Testis (tissue), 2 donors: Measurements from ENCODE around the gene NCAPD3.

Experiments
- CTCF ChIP-seq, 3 experiments: fragments of 450-650 bp in 2 of 3; fragments of 200-600 bp in 1 of 3; sonication (generic) in 1 of 3; IDR thresholded peaks; one replicate each; pipeline ENCODE4 v1.5.1; 2016 to 2019; ENCODE audit warnings: antibody characterized with exemption in 3 of 3, mild to moderate bottlenecking in 2 of 3, moderate library complexity in 1 of 3
- POLR2A ChIP-seq: fragments of 450-650 bp; IDR thresholded peaks from one replicate; pipeline ENCODE4 v1.6.1; 2017; ENCODE audit warnings: antibody characterized with exemption, mild to moderate bottlenecking, moderate library complexity

DNA sequence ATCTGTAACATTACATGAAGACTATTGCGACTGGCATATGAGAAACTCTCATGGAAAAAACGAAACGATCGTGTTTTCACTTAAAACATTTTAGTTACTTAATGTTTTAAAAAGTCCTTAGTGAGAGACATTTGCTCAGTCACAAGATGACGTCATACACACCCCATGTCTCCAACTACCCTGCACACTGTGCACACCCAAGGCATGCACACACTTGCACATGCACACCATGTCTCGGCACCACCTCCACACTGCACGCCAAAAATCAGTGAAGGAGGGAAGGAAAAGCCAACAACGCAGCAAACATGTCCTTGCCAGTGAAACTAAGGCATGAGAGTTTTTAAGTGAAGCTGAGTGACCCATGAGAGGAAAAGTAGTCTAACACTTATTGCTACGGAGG, 18.0 kb downstream of the NCAPD3 start:
- no peak for TF ChIP-seq CTCF (IDR thresholded peaks at IDR 0.05)
- no peak for TF ChIP-seq POLR2A
